GM21528 (cell line): ENCODE data around the gene HMCES.
"Not testable (repeated sequence)": the region's sequence is repeated elsewhere in the genome, so short reads cannot be mapped to it uniquely, and the experiment has no call there.

Experiments
- ATAC-seq: cut with Tn5 transposase; IDR thresholded peaks from one replicate; pipeline ENCODE4 v1.9.1; 2021; ENCODE audit warnings: mild to moderate bottlenecking, moderate library complexity; ENCODE audit not compliant: unreplicated experiment, low FRiP score

HMCES gene

DNA sequence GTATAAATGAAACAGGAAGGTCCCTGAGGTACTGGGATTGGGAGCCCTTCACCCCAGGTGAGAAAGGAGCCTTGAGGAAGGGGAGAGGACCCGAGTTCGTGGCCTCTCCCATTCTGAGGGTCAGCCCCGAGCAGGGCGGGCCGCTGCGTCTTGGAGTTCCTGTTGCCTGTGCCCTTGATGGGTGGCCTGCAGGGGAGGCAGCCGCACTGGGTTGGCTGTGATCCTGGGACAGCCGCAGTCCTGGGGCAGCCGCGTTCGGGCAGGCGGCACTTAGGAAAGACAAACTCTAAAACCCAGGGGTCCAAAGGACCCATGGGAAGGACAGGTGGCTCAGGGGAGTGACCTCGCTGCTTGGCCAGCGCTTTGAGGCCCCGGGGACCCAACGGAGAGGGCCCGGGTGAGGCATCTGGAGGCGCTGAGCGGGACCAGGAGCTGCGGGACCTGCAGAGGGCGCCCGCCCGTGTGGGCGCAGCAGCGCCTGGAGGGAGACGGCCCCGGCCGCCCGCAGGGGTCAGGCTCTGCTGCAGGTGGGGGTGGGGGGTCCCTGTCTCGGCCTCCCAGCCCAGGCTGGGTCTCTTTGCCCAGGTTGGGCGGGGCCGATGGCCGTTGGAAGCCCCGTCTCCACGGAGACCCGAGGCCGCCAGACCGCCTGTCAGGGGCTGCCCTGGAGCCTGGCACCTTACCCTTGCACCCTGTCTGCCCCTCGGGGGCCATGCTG, 65.1 kb downstream of the HMCES start:
- no peak for ATAC-seq

DNA sequence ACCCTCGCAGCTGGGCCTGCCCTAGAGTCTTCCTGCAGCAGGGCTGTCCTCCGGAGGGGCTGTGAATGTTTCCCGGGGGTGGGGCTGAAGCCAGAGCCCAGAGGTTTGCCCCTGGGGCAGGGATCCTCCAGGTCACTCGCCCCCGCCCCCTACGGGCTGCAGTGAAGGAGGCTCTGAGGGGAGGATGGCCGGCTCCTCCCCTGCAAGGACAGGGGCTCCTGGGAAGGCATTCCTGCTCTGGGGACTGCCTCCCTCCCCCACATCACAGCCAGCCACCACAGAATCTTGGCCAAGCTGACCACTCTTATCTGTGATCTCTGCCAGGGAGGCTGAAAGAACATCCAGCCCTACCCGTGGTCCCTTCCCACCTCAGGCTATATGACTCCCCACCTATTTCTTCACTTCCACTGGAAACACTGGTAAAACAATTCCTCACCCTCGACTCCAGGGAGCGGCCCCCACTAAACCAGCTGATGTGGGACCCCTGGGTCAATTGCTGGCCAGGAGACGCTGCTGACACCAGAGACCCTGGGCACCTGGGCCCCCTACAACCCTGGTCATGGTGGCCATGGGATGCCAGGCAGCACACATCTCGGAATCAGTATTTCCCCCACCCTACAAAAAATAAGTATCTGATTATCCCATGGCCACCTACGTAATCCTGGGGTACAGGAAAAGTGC, 66.0 kb downstream of the HMCES start:
- no peak for ATAC-seq

DNA sequence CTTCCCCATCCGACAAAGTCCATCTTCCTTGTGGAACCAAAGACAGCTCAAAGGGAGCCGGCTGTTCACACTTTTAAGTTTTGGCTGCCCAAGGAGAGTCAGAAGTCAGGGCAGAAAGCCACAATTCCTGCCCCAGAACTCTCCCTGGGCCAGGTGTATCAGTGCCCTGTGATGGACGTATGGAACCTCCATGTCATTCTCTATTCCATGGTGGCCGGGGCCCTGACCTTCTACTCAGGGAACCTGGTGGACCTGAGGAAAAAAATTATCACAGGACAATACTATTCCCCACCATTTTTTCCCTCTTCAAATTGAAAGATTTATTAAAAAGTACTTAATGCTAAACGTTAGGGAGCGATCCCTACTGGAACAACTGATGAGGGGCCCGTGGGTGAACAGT, 66.6 kb downstream of the HMCES start:
- no peak for ATAC-seq

DNA sequence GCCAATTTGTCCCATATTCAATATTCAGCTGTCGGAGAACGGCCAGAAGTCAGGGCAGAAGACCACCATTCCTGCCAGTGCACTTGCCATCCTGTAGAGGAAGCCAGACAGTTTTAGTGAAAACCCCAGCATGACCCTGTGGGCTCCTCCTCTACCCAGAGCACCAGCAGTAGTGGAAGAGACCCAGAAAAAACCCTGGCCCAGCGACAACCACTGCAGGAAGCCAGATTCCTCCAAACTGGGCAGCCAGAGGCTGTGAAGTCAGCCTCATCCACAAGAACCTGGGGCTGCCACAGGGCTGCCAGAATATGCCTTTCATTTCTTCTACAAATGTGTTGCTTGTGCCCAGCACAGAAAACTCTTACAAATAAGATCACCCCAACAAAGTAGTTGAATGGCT, 67.3 kb downstream of the HMCES start:
- no peak for ATAC-seq

DNA sequence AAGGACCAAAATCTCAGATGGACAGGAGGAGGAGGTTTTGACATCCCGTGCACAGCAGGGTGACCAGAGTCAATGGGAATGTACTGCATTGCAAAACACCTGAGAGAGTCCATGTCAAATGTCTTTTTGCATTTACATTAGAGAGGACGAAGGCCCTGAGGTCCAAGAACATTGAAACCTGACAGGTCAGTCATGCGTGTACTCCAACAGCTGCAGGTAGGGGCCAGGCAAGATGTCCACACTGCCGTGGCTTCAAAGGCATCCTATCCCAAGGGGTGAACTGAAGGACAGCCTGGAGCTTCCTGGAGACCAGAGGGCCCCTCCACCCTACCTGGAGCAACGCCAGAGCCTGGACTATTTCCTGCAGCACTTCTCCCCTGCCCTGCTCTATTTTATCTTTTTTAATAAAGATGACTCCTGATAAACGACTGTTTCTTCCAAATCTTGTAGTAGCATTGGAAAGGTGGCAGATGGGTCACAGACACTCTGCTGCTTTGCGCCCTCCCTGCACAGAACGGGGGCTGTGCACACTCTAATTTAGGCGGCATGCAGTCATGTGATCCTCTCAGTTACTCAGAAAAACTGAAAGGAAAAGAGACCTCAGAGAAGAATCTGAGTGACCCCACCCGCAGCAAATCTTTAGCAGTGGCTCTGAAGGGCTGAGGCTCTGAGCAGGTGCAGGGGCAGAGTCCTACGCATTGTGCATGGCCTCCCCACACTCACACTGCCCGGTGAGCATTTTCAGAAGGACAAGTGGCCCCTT, 68.2 kb downstream of the HMCES start:
- no peak for ATAC-seq

DNA sequence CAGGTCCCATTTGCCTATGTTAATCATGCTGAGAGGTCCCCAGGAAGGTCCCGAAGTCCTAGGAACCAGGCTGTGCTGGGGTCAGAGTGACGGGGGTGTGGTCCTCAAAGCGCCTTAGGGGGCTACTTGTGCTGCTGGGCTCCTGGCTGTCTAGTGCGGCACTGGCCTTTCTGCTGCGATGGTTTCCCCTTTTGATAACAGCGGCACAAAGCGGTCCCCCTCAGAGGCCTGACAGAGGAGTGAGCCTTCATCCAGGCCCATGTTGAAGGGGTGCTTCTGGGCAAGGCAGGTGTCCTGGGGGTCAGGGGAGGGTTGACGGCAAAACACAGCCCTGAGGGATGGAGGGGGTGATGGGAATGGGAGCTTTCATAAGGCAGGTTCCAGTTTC, 68.8 kb downstream of the HMCES start:
- no peak for ATAC-seq

DNA sequence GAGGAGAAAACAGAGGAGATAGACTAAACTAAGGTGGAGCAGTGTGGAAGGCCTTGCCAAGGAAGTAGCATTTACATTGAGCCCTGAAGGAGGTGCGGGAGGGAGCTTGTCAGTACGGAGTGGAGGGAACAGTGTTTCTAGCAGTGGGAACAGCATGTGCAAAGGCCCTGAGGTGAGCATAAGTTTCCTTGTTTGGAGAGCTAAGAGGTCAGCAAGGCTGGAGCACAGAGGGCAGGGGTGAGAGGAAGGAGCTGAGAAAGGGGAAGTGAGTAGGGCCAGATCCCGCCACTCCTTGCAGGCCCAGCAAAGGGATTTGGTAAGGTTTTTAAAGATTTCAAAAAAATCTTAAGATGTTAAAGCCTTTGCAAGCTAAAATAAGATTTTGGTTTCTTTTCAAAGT, 70.1 kb downstream of the HMCES start:
- no peak for ATAC-seq

DNA sequence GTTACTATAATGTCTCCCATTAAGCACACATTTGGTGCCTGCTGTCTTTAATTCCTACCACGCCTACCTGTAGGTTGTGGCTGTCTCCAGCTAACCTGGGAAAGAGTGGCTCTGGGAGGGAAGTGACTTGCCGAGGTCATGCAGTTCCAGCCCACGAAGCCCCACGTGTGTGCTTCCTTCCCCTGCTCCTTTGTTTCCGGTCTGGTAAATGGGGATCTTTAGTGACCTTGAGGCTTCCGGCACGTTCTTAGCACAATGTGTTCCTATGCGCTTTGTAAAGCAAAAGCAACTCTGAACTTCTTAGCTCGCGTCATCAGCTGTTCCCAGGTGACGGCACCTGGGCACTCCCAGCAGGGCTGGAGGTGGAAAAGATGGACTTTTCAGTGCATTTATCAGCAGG, 70.5 kb downstream of the HMCES start:
- not testable (repeated sequence) for ATAC-seq

DNA sequence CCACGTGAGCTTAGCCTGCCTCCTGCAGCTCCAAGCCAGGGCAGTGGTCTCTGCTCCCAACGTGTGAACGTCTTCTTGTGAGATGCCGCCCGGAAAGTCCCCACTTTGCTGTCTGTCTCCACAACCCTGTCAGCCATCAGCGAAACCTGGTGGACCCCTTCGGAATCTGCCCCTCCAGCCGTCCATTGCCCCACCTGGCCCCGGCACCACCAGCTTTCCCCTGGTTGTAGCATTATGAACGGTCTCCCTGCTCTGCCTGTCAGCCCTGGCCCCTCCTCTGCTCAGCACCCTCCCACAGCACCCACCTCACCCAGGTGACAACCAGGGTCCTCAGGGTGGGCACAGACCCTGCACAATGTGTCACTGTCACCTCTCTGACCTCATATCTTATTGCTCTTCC, 71.1 kb downstream of the HMCES start:
- no peak for ATAC-seq

DNA sequence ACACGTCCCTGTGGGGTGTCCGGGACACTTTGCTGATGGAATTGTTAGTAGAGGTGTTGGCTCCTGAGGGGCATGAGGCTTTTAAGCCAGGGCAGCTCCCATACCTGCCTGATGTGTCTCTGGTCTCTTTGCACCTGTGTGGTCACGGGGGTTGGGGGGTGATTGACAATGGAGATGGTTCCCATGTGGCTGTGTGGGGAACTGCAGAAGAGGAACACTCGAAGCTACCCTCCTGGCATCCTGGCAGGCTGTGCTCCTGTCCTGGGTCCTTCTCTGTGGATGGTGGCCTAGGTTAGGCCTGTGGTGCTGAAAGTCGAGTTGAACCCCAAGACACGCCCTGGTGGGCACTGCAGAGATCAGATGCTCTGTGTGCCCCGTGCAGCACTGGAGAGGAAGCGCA, 73.4 kb downstream of the HMCES start:
- no peak for ATAC-seq

DNA sequence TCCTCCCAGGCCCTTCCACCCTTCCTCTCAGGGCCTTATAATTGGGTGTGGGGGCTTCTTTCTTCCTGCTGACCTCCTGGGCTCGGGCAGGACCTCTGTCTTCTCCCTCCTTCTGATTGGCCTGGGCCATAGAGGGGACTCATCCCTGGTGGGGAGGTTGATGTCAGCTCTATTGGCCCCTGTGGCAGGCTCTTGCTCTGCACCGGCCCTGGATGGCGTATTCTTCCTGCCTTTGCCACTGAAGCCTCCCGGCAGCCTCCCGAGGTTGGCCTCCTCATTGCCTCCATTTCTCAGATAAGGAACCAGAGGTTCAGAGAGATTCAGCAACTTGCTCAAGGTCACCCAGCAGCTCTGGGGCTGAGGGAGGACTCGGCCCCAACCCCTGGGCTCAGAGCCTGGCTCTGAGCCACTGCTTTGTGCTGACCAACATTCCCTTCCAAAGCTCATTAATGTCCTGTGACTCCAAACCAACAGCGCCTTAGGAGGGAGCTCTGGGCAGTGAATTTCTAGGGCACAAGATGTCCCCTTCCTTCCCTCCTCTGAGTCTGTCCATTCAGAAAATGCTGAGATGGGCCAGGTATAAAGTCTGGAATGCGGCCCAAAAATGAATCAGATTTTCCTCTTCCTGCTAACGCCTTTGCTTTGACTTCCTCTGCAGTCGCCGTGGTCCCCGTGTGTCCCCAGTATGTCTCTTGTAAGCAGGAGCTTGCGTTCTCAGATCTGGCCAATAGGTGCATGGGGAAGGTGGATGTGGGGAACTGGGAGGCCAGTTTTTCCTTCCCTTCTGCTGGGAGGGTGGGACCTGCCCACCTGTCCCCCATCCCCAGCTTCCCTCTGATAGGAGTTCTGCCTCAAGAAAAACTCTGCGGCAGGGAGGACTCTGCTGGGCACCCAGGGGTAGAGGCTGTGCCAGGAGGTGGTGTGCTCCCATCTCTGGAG, 74.2 kb downstream of the HMCES start:
- ATAC-seq, result no peak

DNA sequence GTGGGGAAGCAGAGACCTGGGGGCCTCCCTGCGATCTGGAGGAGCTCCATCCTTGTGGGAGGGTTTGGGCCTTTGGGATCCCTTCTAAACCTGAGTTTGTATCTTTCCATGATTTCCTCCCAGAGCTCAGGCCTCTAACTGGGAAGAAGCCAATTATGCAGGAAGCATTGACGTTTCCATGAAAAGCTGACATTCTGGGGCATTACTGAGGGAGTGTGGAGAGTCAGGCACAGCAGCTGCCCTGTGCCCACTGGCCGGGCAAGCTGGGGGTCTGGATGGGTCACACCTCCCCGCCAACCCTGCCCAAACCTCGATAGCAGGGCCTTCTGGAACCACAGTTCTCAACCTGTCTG, 74.9 kb downstream of the HMCES start:
- no peak for ATAC-seq
